Body of pancreas (tissue), 4 donors: ENCODE data around the gene NDUFA12.

Experiments used
- CTCF ChIP-seq, 7 experiments: fragments of 450-650 bp in 4 of 7; fragments of 200-600 bp in 3 of 7; sonication (generic) in 3 of 7; IDR thresholded peaks; one replicate each; pipeline ENCODE4 v1.5.1; 2016 to 2019; ENCODE audit warnings: antibody characterized with exemption in 7 of 7
- POLR2A ChIP-seq, 3 donors: fragments of 450-650 bp; IDR thresholded peaks; one replicate each; pipeline ENCODE4 v1.6.1; 2016; ENCODE audit warnings: antibody characterized with exemption in 3 of 3, mild to moderate bottlenecking in 2 of 3

GRCh38 chr12:95003213-95003920, at the start of gene NDUFA12:
- TF ChIP-seq POLR2A (IDR thresholded peaks at IDR 0.05), result peak; percentile 13 to 78 (median 76)
- TF ChIP-seq CTCF (IDR thresholded peaks at IDR 0.05), result no peak
